GM19025 (cell line): ENCODE data around the gene TET1.
A peak's percentile ranks its signal among the peaks of the same experiment; 100 is the strongest.
"Not testable (repeated sequence)": the region's sequence is repeated elsewhere in the genome, so short reads cannot be mapped to it uniquely, and the experiment has no call there.

ENCODE experiments used
- ATAC-seq: cut with Tn5 transposase; IDR thresholded peaks from one replicate; pipeline ENCODE4 v1.9.1; 2021; ENCODE audit warnings: mild to moderate bottlenecking, low read depth, moderate library complexity; ENCODE audit not compliant: unreplicated experiment

TET1 gene

GRCh38 chr10:68560186-68560942 lies at the start of gene TET1:
TSS of gene TET1 (plus strand) at chr10:68560337. CDS start at chr10:68572339, 12,002 bp downstream.
- no peak for ATAC-seq

GRCh38 chr10:68516216-68516615 lies 43.9 kb upstream of the TET1 start:
- not testable (repeated sequence) for ATAC-seq

- no peak for ATAC-seq
Observed at GRCh38 chr10:68516766-68517165, 43.4 kb upstream of the TET1 start.

- ATAC-seq = no peak
Observed at GRCh38 chr10:68517188-68517587, 42.9 kb upstream of the TET1 start.

GRCh38 chr10:68518609-68519008 lies 41.5 kb upstream of the TET1 start:
- not testable (repeated sequence) for ATAC-seq

- not testable (repeated sequence) for ATAC-seq
Observed at GRCh38 chr10:68525490-68526038, 34.6 kb upstream of the TET1 start.

GRCh38 chr10:68526634-68527307 lies 33.4 kb upstream of the TET1 start:
- peak; percentile 47 for ATAC-seq

GRCh38 chr10:68536973-68537372 lies 23.2 kb upstream of the TET1 start:
- ATAC-seq = no peak

- ATAC-seq = no peak
Observed at GRCh38 chr10:68537796-68538195, 22.3 kb upstream of the TET1 start.

- no peak for ATAC-seq
Observed at GRCh38 chr10:68543004-68543918, 16.9 kb upstream of the TET1 start.

GRCh38 chr10:68550747-68551411 lies 9.3 kb upstream of the TET1 start:
- ATAC-seq = peak; percentile 61

GRCh38 chr10:68553138-68553537 lies 7.0 kb upstream of the TET1 start:
- ATAC-seq = no peak

- no peak for ATAC-seq
Observed at GRCh38 chr10:68553599-68553998, 6.5 kb upstream of the TET1 start.

- no peak for ATAC-seq
Observed at GRCh38 chr10:68558478-68558877, 1.7 kb upstream of the TET1 start.

- ATAC-seq = no peak
Observed at GRCh38 chr10:68559251-68559650, 886 bp upstream of the TET1 start.

GRCh38 chr10:68559841-68560185 lies 324 bp upstream of the TET1 start:
- ATAC-seq = no peak

GRCh38 chr10:68560943-68561864 lies 1.1 kb downstream of the TET1 start:
- ATAC-seq = no peak

GRCh38 chr10:68561865-68562649 lies 1.9 kb downstream of the TET1 start:
- no peak for ATAC-seq
